ENCODE measurements around the gene PSD4. TPM values are rescaled to one million over a fixed set of nuclear protein-coding genes. Genes with fewer than 3 reads are reported as not detected.

PSD4 gene
- total RNA-seq, 1 donor from 2014 or later = 1.6 TPM

DNA sequence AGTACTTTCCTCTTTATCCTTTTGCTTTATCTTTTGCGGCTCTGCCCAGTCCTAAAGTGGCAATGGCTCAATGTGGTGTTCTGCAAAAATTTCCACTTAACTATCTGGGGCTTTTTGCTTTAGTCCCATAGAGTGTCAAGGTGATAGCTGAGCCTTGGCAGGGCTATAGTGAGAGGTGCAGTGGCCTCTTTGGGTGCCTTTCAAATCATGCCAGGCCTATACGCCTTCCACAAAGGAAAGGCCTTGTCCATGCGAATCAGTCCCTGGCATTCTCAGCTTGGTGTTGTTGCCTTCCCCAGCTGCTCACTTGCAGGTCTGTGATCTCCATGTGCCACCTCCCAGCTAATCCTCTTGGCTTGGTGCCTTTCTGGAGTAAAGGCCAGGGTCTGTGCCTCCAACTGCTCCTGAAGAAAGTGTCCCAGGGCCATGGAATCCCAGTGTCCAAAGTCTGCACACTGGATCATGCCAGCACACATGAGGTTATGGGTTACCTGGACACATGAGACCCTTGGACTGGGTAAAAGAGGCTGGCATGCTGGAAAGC lies 78.3 kb downstream of the PSD4 start:
- Histone ChIP-seq H3K9ac (ENCODE audit: low read depth in 1 of 3, low read length in 3 of 3) (no peak overlapping the region), H3K4me1 (ENCODE audit: control insufficient read depth in 3 of 3, insufficient read depth in 3 of 3, low read length in 3 of 3) (peaks cover 0 to 11% (median 9%) of the 10 kb centered on the region in 3 donors), H3K36me3 (ENCODE audit: control insufficient read depth in 3 of 3, insufficient read depth in 3 of 3, low read length in 3 of 3) (no peaks in the 10 kb centered on the region), H3K27me3 (ENCODE audit: control insufficient read depth in 3 of 3, insufficient read depth in 3 of 3, low read length in 3 of 3) (no peaks in the 10 kb centered on the region), H3K4me3 (ENCODE audit: low read length in 3 of 3) (no peak overlapping the region), H3K27ac (ENCODE audit: low read depth, low read length) (no peak overlapping the region), H3K9me3 (ENCODE audit: control insufficient read depth in 3 of 3, low read length in 3 of 3) (peaks cover 0 to 2% (median 0%) of the 10 kb centered on the region in 3 donors)

DNA sequence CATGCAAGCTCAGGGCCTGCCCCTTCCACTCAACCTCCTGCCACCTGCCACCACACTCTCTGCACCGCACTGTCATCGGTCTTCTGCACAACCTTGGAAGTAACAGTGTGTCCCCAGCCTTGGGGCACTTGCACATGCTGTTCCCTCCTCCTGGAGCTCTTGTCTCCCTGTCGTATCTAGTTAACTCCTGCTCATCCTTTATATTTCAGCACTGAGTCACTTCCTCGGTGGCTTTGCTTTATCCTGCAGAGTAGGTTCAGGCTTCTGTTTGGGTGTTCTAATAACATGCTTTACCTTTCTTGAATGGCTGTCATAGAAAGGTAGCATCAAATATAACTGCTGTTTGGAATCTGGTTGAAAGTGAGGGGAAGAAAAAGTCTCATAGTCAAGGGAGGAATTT lies 79.7 kb downstream of the PSD4 start:
- Histone ChIP-seq H3K27me3 (ENCODE audit: control insufficient read depth in 3 of 3, insufficient read depth in 3 of 3, low read length in 3 of 3) (no peaks in the 10 kb centered on the region), H3K9ac (ENCODE audit: low read depth in 1 of 3, low read length in 3 of 3) (no peak overlapping the region), H3K36me3 (ENCODE audit: control insufficient read depth in 3 of 3, insufficient read depth in 3 of 3, low read length in 3 of 3) (no peaks in the 10 kb centered on the region), H3K27ac (ENCODE audit: low read depth, low read length) (no peak overlapping the region), H3K9me3 (ENCODE audit: control insufficient read depth in 3 of 3, low read length in 3 of 3) (peaks cover 0 to 2% (median 0%) of the 10 kb centered on the region in 3 donors), H3K4me1 (ENCODE audit: control insufficient read depth in 3 of 3, insufficient read depth in 3 of 3, low read length in 3 of 3) (peaks cover 12 to 23% (median 20%) of the 10 kb centered on the region in 3 donors), H3K4me3 (ENCODE audit: low read length in 3 of 3) (no peak overlapping the region)

DNA sequence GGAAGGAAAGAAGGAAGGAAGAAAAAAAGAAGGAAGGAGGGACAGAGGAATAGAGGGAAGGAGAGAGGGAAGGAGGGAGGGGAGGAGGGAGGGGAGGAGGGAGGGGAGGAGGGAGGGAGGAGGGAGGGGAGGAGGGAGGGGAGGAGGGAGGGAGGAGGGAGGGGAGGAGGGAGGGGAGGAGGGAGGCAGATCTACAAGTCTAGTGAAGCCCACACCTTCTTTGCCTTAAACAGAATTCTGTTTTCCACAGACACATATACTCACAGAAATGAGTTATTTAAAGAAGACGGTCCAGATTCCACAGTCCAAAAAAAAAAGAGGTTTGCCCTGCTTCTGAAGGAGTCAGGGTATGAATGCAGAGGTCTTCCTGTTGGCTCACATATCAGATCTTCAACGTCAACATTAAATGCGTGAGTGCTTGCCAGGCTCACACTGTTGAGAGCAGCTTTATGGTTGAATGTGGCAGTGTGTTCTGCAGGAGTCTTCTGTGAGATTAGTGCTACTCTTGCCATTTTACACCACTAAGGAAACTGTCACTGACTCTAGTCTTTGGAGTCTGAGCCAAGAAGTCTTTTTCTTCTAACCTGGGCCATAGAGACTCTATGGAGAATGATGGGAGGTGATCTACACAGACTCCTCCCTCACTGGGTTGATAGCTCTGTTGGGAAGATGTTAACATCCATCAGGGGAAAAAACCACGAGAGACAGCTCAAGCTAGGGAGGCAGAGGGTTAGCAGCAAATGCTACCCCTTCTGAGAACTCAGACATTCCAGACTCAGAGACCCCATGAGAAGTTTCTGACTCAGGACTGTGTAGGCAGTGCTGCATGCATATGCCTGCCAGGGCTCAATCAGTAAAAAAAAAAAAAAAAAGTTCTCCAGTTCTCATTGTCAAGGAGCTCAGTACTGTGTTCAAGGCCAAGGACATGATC lies 81.6 kb downstream of the PSD4 start:
- Histone ChIP-seq H3K27me3 (ENCODE audit: control insufficient read depth in 3 of 3, insufficient read depth in 3 of 3, low read length in 3 of 3) (no peaks in the 10 kb centered on the region), H3K27ac (ENCODE audit: low read depth, low read length) (no peak overlapping the region), H3K4me3 (ENCODE audit: low read length in 3 of 3) (no peak overlapping the region), H3K9me3 (ENCODE audit: control insufficient read depth in 3 of 3, low read length in 3 of 3) (peaks cover 0 to 2% (median 0%) of the 10 kb centered on the region in 3 donors), H3K36me3 (ENCODE audit: control insufficient read depth in 3 of 3, insufficient read depth in 3 of 3, low read length in 3 of 3) (no peaks in the 10 kb centered on the region), H3K4me1 (ENCODE audit: control insufficient read depth in 3 of 3, insufficient read depth in 3 of 3, low read length in 3 of 3) (peaks cover 12 to 18% (median 18%) of the 10 kb centered on the region in 3 donors), H3K9ac (ENCODE audit: low read depth in 1 of 3, low read length in 3 of 3) (no peak overlapping the region)

DNA sequence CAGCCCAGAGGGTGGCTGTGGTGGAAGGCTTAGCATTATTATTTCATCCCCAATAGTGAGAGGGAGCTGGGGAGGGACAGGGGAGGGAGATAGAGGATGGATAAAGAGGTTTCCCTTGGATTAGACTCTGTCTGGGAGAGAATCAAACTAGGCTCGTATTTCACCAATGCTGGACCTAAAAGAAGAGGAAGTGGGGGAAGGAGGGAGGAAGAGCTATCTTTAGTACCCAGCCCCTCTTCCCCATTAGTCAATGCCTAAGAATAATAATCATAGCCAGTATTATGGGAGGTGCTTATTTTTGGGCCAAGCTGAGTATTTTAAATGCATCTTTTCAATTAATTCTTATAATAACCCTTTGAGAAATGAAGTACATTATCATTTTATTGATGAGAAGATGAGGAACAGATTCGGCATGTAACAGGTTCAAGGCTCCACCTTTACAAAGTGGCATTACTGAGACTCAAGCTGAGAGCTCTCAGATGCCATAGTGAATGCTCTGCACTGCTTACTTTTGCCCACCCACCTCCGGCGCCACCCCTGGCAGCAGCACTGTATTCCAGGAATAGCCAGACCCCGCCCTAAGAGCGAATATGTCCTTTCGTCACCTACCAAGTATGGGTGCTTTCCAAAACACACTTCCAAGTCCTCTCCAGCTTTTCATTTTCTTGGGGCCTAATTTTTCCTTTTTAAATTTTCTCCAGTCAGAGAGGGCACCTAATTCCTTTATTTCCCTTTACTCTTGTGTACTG lies 83.9 kb downstream of the PSD4 start:
- Histone ChIP-seq H3K9me3 (ENCODE audit: control insufficient read depth in 3 of 3, low read length in 3 of 3) (no peaks in the 10 kb centered on the region), H3K27me3 (ENCODE audit: control insufficient read depth in 3 of 3, insufficient read depth in 3 of 3, low read length in 3 of 3) (no peaks in the 10 kb centered on the region), H3K4me3 (ENCODE audit: low read length in 3 of 3) (no peak overlapping the region), H3K27ac (ENCODE audit: low read depth, low read length) (no peak overlapping the region), H3K9ac (ENCODE audit: low read depth in 1 of 3, low read length in 3 of 3) (no peak overlapping the region), H3K4me1 (ENCODE audit: control insufficient read depth in 3 of 3, insufficient read depth in 3 of 3, low read length in 3 of 3) (peaks cover 12 to 14% (median 13%) of the 10 kb centered on the region in 3 donors), H3K36me3 (ENCODE audit: control insufficient read depth in 3 of 3, insufficient read depth in 3 of 3, low read length in 3 of 3) (no peaks in the 10 kb centered on the region)

DNA sequence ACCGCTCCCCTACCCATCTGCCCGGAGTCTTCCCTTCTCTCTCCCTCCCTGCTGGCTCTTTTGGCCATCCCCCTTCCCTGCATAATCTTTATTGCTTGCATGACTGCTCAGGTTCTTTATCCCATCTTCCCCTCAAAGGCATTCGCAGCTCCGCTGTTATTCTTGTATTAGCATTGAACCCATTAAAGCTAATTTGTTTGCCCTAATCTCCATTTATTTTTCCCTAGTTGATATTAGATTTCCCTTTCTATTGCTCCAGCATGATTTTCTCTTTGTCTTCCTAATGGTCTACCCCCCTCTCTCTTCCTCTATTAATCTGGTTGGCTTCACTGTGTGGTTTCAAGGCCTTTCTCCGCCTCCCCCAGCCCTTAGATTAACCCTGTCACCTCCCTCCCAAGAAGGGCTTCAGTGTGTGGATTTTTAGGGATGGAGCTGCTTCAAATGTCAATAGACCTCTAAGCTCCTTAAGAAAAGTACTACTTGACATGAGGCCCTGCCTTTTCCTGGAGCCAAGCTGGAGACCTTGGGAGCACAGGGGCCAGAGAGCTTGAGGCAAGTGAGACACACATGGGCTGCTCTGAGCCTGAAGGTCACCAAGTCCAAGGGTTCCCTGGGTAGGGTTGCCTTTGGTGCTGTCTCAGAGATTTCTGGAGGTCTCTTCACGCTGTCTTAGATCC lies 84.8 kb downstream of the PSD4 start:
- Histone ChIP-seq H3K27me3 (ENCODE audit: control insufficient read depth in 3 of 3, insufficient read depth in 3 of 3, low read length in 3 of 3) (no peaks in the 10 kb centered on the region), H3K9me3 (ENCODE audit: control insufficient read depth in 3 of 3, low read length in 3 of 3) (no peaks in the 10 kb centered on the region), H3K4me1 (ENCODE audit: control insufficient read depth in 3 of 3, insufficient read depth in 3 of 3, low read length in 3 of 3) (peaks cover 12 to 19% (median 13%) of the 10 kb centered on the region in 3 donors), H3K36me3 (ENCODE audit: control insufficient read depth in 3 of 3, insufficient read depth in 3 of 3, low read length in 3 of 3) (no peaks in the 10 kb centered on the region), H3K4me3 (ENCODE audit: low read length in 3 of 3) (no peak overlapping the region), H3K9ac (ENCODE audit: low read depth in 1 of 3, low read length in 3 of 3) (no peak overlapping the region), H3K27ac (ENCODE audit: low read depth, low read length) (no peak overlapping the region)

Other genes starting within 250 kb of the PSD4 start
- not detected for gene IL36G, start 196.0 kb upstream of the PSD4 start, total RNA-seq
- gene IL36A, start 168.5 kb upstream of the PSD4 start, total RNA-seq = not detected
- not detected for gene IL36B, start 121.1 kb upstream of the PSD4 start, total RNA-seq
- not detected for gene IL36RN, start 114.8 kb upstream of the PSD4 start, total RNA-seq
- gene IL1F10, start 106.0 kb upstream of the PSD4 start, total RNA-seq = not detected
- not detected for gene IL1RN, start 46.4 kb upstream of the PSD4 start, total RNA-seq
- not detected for gene PAX8, start 105.0 kb downstream of the PSD4 start, total RNA-seq

Measured in skeletal muscle tissue (tissue), 4 donors.